ENCODE data around the gene MACROD1.

Gene MACROD1

GRCh38 chr11:64165842-64166635 is at the start of gene MACROD1:
TSS of gene MACROD1 (minus strand) at chr11:64166113. CDS start at chr11:64165994, 119 bp downstream.
- peak; percentile 24 for DNase-seq (ENCODE audit: extremely low read depth, low read depth)
- TF ChIP-seq CTCF (IDR thresholded peaks at IDR 0.05; ENCODE audit: low read depth, low read length) = no peak

GRCh38 chr11:64211181-64211872 is 45.4 kb upstream of the MACROD1 start:
- DNase-seq (ENCODE audit: extremely low read depth, low read depth) = no peak
- no peak for TF ChIP-seq CTCF (IDR thresholded peaks at IDR 0.05; ENCODE audit: low read depth, low read length)

GRCh38 chr11:64210301-64211020 is 44.5 kb upstream of the MACROD1 start:
- no peak for DNase-seq (ENCODE audit: extremely low read depth, low read depth)
- TF ChIP-seq CTCF (IDR thresholded peaks at IDR 0.05; ENCODE audit: low read depth, low read length) = no peak

GRCh38 chr11:64209563-64209843 is 43.6 kb upstream of the MACROD1 start:
- no peak for TF ChIP-seq CTCF (IDR thresholded peaks at IDR 0.05; ENCODE audit: low read depth, low read length)
- no peak for DNase-seq (ENCODE audit: extremely low read depth, low read depth)

- DNase-seq (ENCODE audit: extremely low read depth, low read depth) = no peak
- no peak for TF ChIP-seq CTCF (IDR thresholded peaks at IDR 0.05; ENCODE audit: low read depth, low read length)
Observed at GRCh38 chr11:64208796-64209562, 43.1 kb upstream of the MACROD1 start.

- no peak for DNase-seq (ENCODE audit: extremely low read depth, low read depth)
- no peak for TF ChIP-seq CTCF (IDR thresholded peaks at IDR 0.05; ENCODE audit: low read depth, low read length)
Observed at GRCh38 chr11:64208086-64208795, 42.3 kb upstream of the MACROD1 start.
